Measurements from ENCODE around the gene OR12D1. TPM values are rescaled to one million over a fixed set of nuclear protein-coding genes. Genes with fewer than 3 reads are reported as not detected.

Gene OR12D1
- total RNA-seq, 1 donor from 2014 or later, result not detected

- peak; percentile 14 for DNase-seq
Observed at GRCh38 chr6:29465801-29466200, 51.1 kb downstream of the OR12D1 start.

DNA sequence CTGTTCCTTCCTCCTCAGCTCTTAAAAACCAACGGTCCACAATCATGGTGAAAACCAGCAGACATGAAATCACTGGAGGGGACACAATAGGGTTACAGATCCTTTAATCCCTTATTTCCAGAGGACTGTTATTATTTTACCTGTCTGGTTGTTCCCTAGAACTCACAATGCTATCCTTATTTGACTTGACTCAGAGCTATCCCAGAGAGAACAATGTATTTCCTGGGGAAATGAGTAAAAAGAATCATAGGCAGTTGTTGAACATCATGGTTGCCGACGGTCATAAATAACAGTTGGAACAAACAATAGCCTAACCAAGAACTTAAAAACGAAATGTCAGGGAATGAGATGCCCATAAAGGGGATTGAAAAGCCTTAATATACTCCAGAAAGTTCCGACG, 51.5 kb downstream of the OR12D1 start:
- DNase-seq, result no peak

Other genes starting within 250 kb of the OR12D1 start
- not detected for gene OR2J2, start 244.0 kb upstream of the OR12D1 start, total RNA-seq
- not detected for gene OR14J1, start 113.2 kb upstream of the OR12D1 start, total RNA-seq
- not detected for gene OR5V1, start 46.1 kb upstream of the OR12D1 start, total RNA-seq
- not detected for gene OR12D3, start 39.6 kb upstream of the OR12D1 start, total RNA-seq
- gene OR12D2, start 19.3 kb upstream of the OR12D1 start, total RNA-seq, result not detected
- gene OR10C1, start 24.4 kb downstream of the OR12D1 start, total RNA-seq, result not detected
- gene OR11A1, start 42.1 kb downstream of the OR12D1 start, total RNA-seq, result not detected
- gene OR2H1, start 42.2 kb downstream of the OR12D1 start, total RNA-seq, result not detected
- not detected for gene MAS1L, start 73.0 kb downstream of the OR12D1 start, total RNA-seq
- not detected for gene UBD, start 144.8 kb downstream of the OR12D1 start, total RNA-seq
- gene OR2H2, start 170.2 kb downstream of the OR12D1 start, total RNA-seq, result not detected
- gene GABBR1, start 218.3 kb downstream of the OR12D1 start, total RNA-seq, result 33.0 TPM
- not detected for gene MOG, start 242.2 kb downstream of the OR12D1 start, total RNA-seq

All from tongue (tissue), 2 donors.